ENCODE results near the gene PTPRE.

PTPRE gene

GRCh38 chr10:128003521-128003920, 96.6 kb downstream of the PTPRE start:
- DNase-seq, result no peak

GRCh38 chr10:128005858-128006257, 99.0 kb downstream of the PTPRE start:
- DNase-seq, result no peak

GRCh38 chr10:128007056-128007455, 100.2 kb downstream of the PTPRE start:
- DNase-seq, result no peak

GRCh38 chr10:128007971-128008370, 101.1 kb downstream of the PTPRE start:
- no peak for DNase-seq

GRCh38 chr10:128008521-128009250, 101.8 kb downstream of the PTPRE start:
- no peak for DNase-seq

GRCh38 chr10:128009372-128010126, 102.6 kb downstream of the PTPRE start:
- DNase-seq, result no peak

GRCh38 chr10:128011059-128011979, 104.4 kb downstream of the PTPRE start:
- no peak for DNase-seq

- DNase-seq, result no peak
Measured at GRCh38 chr10:128013626-128014025, 106.7 kb downstream of the PTPRE start.

GRCh38 chr10:128014236-128014635, 107.3 kb downstream of the PTPRE start:
- DNase-seq, result no peak

- DNase-seq, result no peak
Measured at GRCh38 chr10:128016423-128017060, 109.6 kb downstream of the PTPRE start.

GRCh38 chr10:128017822-128018221, 110.9 kb downstream of the PTPRE start:
- no peak for DNase-seq

- DNase-seq, result no peak
Measured at GRCh38 chr10:128018236-128018635, 111.3 kb downstream of the PTPRE start.

GRCh38 chr10:128018691-128019090, 111.8 kb downstream of the PTPRE start:
- DNase-seq, result no peak

GRCh38 chr10:128022261-128023196, 115.6 kb downstream of the PTPRE start:
- no peak for DNase-seq

GRCh38 chr10:128024426-128024825, 117.5 kb downstream of the PTPRE start:
- no peak for DNase-seq

- no peak for DNase-seq
Measured at GRCh38 chr10:128025437-128025836, 118.5 kb downstream of the PTPRE start.

GRCh38 chr10:128025951-128026350, 119.0 kb downstream of the PTPRE start:
- no peak for DNase-seq

- DNase-seq, result no peak
Measured at GRCh38 chr10:128026615-128027300, 119.9 kb downstream of the PTPRE start.

GRCh38 chr10:128027306-128027705, 120.4 kb downstream of the PTPRE start:
- no peak for DNase-seq

- no peak for DNase-seq
Measured at GRCh38 chr10:128027822-128028507, 121.1 kb downstream of the PTPRE start.
